ENCODE measurements around the gene PUS1.
"Not testable (repeated sequence)": the region's sequence is repeated elsewhere in the genome, so short reads cannot be mapped to it uniquely, and the experiment has no call there.

PUS1 gene

DNA sequence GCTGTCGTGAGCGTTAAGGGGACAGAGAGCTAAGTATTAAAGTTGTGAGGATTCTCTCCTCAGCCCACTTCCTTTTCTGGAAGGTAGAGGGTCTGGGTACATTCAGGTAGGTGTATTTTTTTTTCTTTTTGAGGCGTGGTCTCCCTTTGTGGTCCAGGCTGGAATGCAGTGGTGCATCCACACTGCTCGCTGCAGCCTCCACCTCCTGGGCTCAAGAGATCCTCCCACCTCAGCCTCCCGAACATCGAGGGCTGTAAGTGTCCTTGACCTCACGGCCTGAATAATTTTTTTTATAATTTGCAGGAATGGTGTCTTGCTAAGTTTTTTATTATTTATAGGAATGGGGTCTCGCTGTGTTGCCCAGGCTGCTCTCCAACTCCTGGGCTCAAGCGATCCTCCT lies 1.4 kb downstream of the PUS1 start:
- peak overlapping the region; percentile 82 for H3K4me3 ChIP-seq (ENCODE audit: low read depth, low read length)

- H3K4me3 ChIP-seq (ENCODE audit: low read depth, low read length), result no peak overlapping the region
Observed at GRCh38 chr12:131933387-131933786, 4.3 kb downstream of the PUS1 start.

GRCh38 chr12:131934535-131934934 lies 5.5 kb downstream of the PUS1 start:
- H3K4me3 ChIP-seq (ENCODE audit: low read depth, low read length), result no peak overlapping the region

- no peak overlapping the region for H3K4me3 ChIP-seq (ENCODE audit: low read depth, low read length)
Observed at GRCh38 chr12:131938082-131938481, 9.0 kb downstream of the PUS1 start.

DNA sequence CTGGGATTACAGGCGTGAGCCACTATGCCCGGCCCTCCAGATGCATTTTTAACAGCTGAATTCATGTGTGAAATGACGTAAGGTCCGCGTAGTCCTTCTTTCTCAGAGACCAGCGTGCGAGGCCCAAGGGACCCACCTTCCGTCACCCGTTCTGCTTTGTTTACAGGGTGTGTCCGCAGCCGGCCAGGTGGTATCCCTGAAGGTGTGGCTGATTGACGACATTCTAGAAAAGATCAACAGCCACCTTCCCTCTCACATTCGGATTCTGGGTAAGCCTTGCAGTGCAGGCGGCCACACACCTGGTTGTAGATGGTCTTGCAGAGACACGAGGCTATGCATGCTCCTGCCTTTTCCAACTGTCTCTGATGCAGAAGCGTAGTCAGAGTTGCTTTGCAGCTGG lies 9.9 kb downstream of the PUS1 start:
- no peak overlapping the region for H3K4me3 ChIP-seq (ENCODE audit: low read depth, low read length)

- H3K4me3 ChIP-seq (ENCODE audit: low read depth, low read length), result no peak overlapping the region
Observed at GRCh38 chr12:131940141-131940547, 11.1 kb downstream of the PUS1 start.

- no peak overlapping the region for H3K4me3 ChIP-seq (ENCODE audit: low read depth, low read length)
Observed at GRCh38 chr12:131941116-131941986, 12.3 kb downstream of the PUS1 start.

GRCh38 chr12:131941987-131942341 lies 12.9 kb downstream of the PUS1 start:
- no peak overlapping the region for H3K4me3 ChIP-seq (ENCODE audit: low read depth, low read length)

DNA sequence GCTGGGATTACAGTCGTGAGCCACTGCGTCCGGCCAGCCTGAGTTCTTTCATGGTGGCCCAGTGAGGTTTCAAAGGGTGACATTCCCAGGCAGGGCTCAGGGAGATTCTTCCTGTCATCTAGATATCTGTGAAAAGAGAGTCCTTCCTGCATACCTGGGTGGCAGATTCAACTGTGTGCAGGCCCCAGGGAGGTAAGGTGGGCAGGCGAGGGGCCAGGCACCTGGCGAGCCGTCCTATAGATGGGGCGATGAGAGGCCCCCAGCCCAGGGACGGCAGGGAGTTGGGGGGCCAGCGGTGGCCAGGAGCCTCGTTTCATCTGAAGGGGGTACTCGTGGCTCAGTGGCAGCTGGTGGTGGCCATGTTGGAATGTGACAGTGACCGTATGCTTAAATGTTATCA lies 13.6 kb downstream of the PUS1 start:
- no peak overlapping the region for H3K4me3 ChIP-seq (ENCODE audit: low read depth, low read length)

DNA sequence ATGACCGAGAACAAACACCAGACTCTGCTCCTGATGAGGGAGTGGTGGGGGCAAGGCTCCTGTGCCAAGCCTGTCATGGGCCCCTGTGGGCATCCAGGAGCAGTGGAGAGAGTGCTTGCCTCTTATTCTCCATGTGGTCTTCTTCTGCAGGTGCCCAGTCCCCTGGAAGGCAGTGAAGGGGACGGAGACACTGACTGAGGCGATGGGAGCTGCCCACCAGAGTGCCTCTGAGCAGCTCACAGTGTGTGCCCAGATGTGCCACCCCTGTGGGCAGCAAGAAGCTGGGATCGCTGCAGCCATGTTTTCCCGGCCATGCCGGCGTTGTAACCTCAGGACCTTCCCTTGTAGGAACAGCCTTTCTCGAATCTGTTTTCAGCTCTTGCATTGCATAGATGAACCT lies 14.3 kb downstream of the PUS1 start:
- H3K4me3 ChIP-seq (ENCODE audit: low read depth, low read length), result no peak overlapping the region

DNA sequence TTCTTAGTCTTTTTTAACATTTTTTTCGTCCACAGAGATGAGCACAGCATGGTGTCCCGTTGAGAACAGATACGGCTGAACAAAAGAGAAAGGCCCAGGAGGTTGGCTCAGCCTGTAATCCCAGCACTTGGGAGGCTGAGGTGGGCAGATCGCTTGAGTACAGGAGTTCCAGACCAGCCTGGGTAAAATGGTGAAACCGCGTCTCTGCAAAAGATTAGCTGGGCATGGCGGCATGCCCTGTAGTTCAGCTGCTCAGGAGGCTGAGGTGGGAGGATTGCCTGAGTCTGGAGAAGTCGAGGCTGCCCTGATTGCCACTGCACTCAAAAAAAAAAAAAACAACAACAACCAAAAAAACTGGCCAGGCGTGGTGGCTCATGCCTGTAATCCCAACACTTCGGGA lies 14.8 kb downstream of the PUS1 start:
- H3K4me3 ChIP-seq (ENCODE audit: low read depth, low read length), result no peak overlapping the region

DNA sequence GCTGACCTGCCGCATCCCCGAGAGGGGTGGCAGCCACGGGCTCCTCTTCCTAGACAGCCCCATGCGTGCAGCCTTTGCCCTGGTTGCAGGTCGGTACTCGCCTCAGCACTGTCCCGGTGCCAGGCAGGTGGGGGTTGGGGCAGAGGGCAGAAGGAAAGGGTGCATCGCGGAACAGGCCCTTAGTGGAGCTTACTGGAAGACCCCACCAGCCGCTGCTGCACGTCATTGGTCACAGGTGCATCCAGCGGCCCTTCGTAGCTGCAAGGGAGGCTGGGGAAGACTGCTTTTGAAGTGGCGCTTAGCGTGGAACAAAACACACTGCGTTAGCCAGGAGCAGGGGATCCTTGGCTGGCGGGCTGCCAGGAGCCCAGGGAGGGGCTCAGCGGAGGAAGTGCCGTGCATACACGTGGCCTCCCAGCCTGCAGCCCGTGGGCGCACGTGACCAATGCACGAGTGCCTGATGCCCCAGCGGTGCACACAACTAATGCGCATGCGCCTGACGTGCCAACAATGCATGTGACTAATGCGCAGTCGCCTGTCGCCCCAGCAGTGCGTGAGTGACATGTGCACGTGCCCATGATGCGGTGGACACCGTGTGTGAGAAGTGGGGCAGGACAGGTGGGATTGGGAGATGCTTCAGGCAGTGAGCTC lies 15.7 kb downstream of the PUS1 start:
- H3K4me3 ChIP-seq (ENCODE audit: low read depth, low read length), result no peak overlapping the region

DNA sequence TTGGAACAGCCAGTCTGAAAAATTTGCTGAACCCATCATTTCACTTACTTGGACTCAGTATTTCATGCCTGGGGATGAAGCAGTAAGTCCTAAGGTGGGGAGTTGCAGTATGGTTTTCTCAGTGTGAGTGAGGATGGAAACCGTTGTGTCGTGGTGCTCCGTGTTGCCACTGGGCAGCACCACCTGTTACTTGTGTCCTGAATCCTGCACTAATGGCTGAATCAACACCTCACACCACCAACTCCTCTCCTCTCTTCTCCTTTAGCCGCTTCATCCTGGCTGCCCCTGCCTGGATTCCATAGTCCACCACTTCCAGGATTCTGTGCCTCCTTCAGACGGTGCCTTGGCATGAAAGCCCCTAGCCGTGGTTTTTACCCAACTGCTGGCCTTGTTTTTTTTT lies 17.7 kb downstream of the PUS1 start:
- no peak overlapping the region for H3K4me3 ChIP-seq (ENCODE audit: low read depth, low read length)

DNA sequence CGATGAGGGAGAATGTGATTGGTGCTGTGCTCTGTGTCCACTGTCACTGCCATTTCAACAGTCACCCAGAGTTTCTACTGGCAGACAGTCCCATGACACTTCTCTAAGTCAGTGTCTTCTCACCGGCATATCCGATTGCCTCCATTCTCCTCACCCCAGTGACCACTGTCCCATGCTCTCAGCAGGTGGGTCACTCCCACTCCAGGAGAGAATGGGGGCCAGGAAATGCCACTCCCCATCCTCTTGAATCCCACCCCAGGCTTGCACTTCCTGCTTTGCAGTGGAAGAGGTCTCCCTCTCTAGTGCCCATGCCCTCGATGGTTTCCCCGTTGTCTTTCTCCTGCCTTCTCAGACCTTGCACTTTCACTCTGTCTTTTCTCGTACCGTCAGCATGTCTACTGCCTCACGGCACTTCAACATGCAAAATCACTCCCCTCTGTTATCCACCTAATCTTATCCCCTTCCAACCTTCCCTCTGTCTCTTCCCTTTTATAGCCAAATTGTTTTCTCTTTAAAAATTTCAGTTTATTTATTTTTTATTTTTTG lies 18.5 kb downstream of the PUS1 start:
- H3K4me3 ChIP-seq (ENCODE audit: low read depth, low read length), result no peak overlapping the region

DNA sequence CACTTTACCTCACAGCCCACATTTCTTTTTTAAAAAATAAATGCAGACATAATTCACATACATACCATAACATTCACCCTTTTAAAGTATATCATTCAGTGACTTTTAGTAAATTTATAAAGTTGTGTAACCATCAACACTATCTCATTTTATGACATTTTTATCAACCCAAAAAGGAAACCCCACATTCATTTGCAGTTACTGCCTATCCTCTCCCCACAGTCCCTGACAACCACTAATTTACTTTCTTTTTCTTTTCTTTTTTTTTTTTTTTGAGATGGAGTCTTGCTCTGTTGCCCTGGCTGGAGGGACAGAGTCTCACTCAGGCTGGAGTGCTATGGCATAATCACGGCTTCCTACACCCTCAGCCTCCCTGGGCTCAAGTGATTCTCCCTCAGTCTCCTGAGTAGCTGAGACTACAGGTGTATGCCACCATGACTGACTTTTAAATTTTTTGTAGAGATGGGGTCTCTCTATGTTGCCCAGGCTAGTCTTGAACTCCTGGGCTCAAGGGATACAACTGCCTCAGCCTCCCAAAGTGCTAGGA lies 19.2 kb downstream of the PUS1 start:
- no peak overlapping the region for H3K4me3 ChIP-seq (ENCODE audit: low read depth, low read length)

DNA sequence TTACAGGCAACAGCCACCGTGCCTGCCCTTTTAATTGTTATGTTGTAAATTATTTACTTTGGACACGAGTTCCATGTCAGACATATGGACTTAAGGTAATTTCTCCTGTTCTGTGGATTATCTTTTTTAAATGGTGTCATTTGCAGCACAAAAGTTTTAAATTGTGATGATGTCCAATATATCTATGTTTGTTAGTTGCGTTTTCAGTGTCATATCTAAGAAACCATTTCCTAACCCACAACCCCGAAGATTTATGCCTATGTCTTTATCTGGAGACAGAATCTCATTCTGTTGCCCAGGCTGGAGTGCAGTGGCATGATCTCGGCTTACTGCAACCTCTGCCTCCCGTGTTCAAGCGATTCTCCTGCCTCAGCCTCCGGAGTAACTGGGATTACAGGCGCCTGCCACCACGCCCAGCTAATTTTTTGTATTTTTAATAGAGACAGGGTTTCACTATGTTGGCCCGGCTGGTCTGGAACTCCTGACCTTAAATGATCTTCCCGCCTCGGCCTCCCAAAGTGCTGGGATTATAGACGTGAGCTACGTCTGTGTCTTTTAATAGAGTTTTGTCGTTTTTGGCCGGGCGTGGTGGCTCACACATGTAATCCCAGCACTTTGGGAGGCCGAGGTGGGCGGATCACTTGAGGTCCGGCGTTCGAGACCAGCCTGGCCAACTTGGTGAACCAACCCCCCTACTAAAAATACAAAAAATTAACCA lies 19.8 kb downstream of the PUS1 start:
- not testable (repeated sequence) for H3K4me3 ChIP-seq (ENCODE audit: low read depth, low read length)

DNA sequence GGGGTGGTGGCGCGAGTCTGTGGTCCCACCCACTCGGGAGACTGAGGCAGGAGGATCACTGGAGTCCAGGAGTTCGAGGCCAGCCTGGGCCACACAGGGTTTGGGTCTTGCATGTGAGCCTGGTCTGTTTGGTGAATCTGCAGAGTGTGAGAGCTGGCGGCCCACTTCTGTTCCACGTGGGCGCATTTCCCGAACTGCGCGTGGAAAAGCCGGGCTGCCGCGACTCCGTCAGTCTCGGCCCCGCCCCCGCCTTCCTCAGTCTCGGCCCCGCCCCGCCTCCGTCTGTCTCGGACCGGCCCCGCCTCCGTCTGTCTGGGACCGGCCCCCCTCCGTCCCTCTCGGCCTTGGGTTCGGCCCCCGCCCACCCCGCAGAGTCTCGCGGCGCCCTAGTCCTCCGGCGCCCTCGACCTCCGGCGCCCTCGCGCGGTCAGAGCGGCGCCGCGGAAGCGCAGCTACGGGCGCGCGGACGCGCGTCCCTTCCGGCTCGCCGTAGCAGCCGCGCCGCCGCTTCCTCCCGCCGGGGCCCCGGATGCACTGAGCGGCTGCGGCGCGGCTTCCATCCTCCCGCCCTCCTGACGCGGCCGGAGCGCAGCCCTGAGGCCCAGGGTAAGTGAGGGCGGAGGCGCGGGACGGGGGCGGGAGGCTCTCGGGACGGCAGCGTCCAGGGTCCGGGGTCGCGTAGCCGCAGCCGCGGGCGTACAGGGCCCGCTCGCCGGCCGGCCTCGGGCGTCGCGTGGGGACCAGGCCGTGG lies 20.5 kb downstream of the PUS1 start, which contains the start of gene EP400:
Gene EP400, plus strand, starts transcription at position 512 of the 751 bp plus-strand sequence. CDS start 10,678 bp downstream, outside the sequence.
- peak within 1 kb of the TSS; percentile 82 for H3K4me3 ChIP-seq (ENCODE audit: low read depth, low read length)

DNA sequence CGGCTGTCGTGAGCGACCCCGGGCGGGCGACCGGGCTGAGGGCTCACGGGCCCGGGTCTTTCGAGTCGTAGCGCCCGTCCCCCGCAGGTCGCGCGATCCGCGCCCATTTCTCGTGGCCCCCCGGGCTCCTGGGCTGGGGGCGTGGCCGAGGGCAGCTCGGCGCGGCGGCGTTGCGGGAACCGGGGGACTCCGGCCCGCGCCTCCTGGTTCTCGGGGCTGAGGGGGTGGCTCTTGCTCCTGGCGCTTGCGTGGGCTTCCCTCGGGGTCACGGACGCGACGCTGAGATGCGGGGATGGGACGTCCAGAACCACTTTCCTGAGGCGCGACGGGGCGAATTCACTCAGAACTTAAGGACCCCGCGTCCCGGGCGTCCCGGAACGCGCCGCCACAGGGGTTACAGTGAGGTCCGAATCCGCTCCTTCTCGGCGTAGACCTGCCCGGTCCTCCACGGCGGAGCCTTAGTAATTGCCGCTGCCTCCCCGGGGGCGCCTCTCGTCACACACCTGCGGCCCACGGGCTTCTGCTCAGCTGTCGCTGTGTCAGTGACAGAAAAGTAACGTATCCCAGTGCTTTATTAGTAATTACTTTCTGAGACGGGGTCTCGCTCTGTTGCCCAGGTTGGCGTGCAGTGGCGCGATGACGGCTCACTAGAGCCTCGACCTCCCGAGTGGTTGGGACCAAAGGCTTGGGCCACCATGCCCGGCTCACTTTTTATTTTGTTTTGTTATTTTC lies 21.3 kb downstream of the PUS1 start:
- H3K4me3 ChIP-seq (ENCODE audit: low read depth, low read length), result peak overlapping the region; percentile 82

DNA sequence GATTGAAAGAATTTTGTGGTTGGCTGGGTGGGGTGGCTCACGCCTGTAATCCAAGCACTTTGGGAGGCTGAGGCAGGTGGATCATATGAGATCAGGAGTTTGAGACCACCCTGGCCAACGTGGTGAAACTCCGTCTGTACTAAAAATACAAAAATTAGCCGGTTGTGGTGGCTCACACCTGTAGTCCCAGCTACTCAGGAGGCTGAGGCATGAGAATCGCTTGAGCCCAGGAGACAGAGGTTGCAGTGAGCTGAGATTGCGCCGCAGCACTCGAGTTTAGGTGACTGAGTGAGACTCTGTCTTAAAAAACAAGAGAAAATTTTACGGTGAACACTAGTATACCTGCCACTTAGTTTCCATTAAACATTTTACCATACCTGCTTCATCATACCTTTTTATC lies 24.7 kb downstream of the PUS1 start:
- H3K4me3 ChIP-seq (ENCODE audit: low read depth, low read length), result not testable (repeated sequence)

GRCh38 chr12:131954460-131954859 lies 25.4 kb downstream of the PUS1 start:
- not testable (repeated sequence) for H3K4me3 ChIP-seq (ENCODE audit: low read depth, low read length)

Data from iPS-11a (cell line).